Activated CD4-positive, alpha-beta memory T cell treated with anti-CD3 and anti-CD28 coated beads for 36 hours (primary cell): ENCODE results near the gene CCDC93. TPM values are rescaled to one million over a fixed set of nuclear protein-coding genes. Genes with fewer than 3 reads are reported as not detected.

Source experiments
- CTCF ChIA-PET: fragments of 350-600 bp; sonication (Branson Sonifier 250); formaldehyde crosslinking; loops from one replicate; lab custom pipeline; 2021; ENCODE audit warnings: antibody characterized with exemption, inconsistent platforms; lab: Charles Lee
- POLR2A ChIA-PET: fragments of 350-600 bp; sonication (Branson Sonifier 250); formaldehyde crosslinking; loops from one replicate; lab custom pipeline; 2021; ENCODE audit warnings: antibody characterized with exemption; lab: Charles Lee
- DNase-seq: peaks from one replicate; pipeline ENCODE4 v3.0.0-alpha.2; 2020
- H3K27ac Mint-ChIP-seq: one replicate; pipeline ENCODE4 v1.8.0; 2021; ENCODE audit warnings: mixed read lengths
- H3K27me3 Mint-ChIP-seq: one replicate; pipeline ENCODE4 v1.8.0; 2021; ENCODE audit warnings: mixed read lengths
- H3K36me3 Mint-ChIP-seq: one replicate; pipeline ENCODE4 v1.8.0; 2021; ENCODE audit warnings: mixed read lengths
- H3K4me1 Mint-ChIP-seq: one replicate; pipeline ENCODE4 v1.8.0; 2021; ENCODE audit warnings: low read depth, mixed read lengths
- H3K4me3 Mint-ChIP-seq: one replicate; pipeline ENCODE4 v1.8.0; 2021; ENCODE audit warnings: mild to moderate bottlenecking, mixed read lengths
- H3K9me3 Mint-ChIP-seq: one replicate; pipeline ENCODE4 v1.8.0; 2021; ENCODE audit warnings: mixed read lengths
- intact Hi-C: fragments of 100-400 bp; cut with micrococcal nuclease; formaldehyde crosslinking; loops from one replicate; pipeline ENCODE4 v1.15.1; 2023
- total RNA-seq, 2 experiments: library from RNA; stranded (reverse); gene quantifications; one replicate each; pipeline ENCODE4 v1.2.3, GENCODE V29; 2021

CCDC93 gene
- total RNA-seq, 2 experiments from 2014 or later, result 24.9 to 27.3 TPM

- intact Hi-C loops, result no loop called here
- POLR2A ChIA-PET, result no interaction called here
- no peak overlapping the region for H3K4me3 Mint-ChIP-seq
- peaks cover 32% of the 10 kb centered on the region for H3K27me3 Mint-ChIP-seq
- CTCF ChIA-PET, result interaction anchor here (1.6 to 1.7 kb wide), 2 partner anchors 9 to 21 kb away, joined by 4 to 7 read pairs; no protein-coding TSS in a partner anchor
- H3K36me3 Mint-ChIP-seq, result no peaks in the 10 kb centered on the region
- DNase-seq, result no peak
- H3K27ac Mint-ChIP-seq, result no peak overlapping the region
- no peaks in the 10 kb centered on the region for H3K9me3 Mint-ChIP-seq
- no peaks in the 10 kb centered on the region for H3K4me1 Mint-ChIP-seq
These were observed 39.8 kb upstream of the CCDC93 start for GRCh38 chr2:118053681-118054080.

DNA sequence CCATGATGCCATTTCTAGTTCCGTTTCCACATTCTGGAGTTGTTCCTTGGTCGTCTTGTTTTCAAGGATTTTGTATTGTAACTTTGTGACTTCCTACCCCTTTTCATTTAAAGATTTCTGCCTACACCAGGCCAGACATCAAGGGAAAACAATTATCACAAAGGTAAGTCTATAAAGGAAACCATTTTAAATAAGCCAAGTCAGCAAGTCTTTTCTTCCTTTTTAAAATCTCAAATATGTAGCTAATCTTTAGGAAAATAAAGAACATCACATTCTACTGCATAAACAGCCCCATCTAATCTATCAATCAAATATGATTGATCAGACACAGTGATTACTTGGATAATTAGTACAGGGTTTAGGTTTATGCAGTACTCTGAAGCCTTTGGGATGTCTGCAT, 38.6 kb upstream of the CCDC93 start:
- POLR2A ChIA-PET, result no interaction called here
- H3K36me3 Mint-ChIP-seq, result no peaks in the 10 kb centered on the region
- no peak overlapping the region for H3K27ac Mint-ChIP-seq
- no peaks in the 10 kb centered on the region for H3K9me3 Mint-ChIP-seq
- CTCF ChIA-PET, result interaction anchor here (0.7 to 1.6 kb wide), 5 partner anchors 8 to 803 kb away, joined by 3 to 4 read pairs (median 4); no protein-coding TSS in a partner anchor
- H3K27me3 Mint-ChIP-seq, result peaks cover 36% of the 10 kb centered on the region
- H3K4me3 Mint-ChIP-seq, result no peak overlapping the region
- H3K4me1 Mint-ChIP-seq, result peaks cover under 1% of the 10 kb centered on the region
- DNase-seq, result no peak
- intact Hi-C loops, result no loop called here

GRCh38 chr2:118051826-118052358, 38.0 kb upstream of the CCDC93 start:
- H3K27ac Mint-ChIP-seq, result no peak overlapping the region
- peaks cover 37% of the 10 kb centered on the region for H3K27me3 Mint-ChIP-seq
- intact Hi-C loops, result no loop called here
- no peak overlapping the region for H3K4me3 Mint-ChIP-seq
- ChIA-PET CTCF (interaction anchor here (0.7 to 2.1 kb wide), 7 partner anchors 9 to 804 kb away, joined by 3 to 11 read pairs (median 4); no protein-coding TSS in a partner anchor), POLR2A (no interaction called here)
- no peak for DNase-seq
- no peaks in the 10 kb centered on the region for H3K36me3 Mint-ChIP-seq
- peaks cover 2% of the 10 kb centered on the region for H3K4me1 Mint-ChIP-seq
- no peaks in the 10 kb centered on the region for H3K9me3 Mint-ChIP-seq

DNA sequence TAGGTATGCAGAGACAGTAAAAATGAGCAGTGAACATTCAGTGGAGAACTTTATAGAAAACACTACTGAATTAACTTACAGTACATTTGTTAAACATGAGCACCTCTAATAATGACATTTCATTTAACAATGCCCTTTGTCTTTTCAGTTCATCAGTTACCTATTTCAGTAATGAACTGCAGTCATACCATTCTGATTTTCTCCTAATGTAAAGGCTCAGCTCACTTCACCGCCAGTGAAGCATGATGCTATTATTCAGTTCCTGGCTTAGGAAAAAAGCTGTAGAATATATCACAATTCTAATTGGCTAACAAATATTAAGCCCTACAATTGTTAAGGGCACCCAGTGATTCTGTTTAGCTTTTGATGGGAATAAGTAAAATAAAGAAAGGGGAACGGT, 37.1 kb upstream of the CCDC93 start:
- H3K9me3 Mint-ChIP-seq, result no peaks in the 10 kb centered on the region
- no peaks in the 10 kb centered on the region for H3K36me3 Mint-ChIP-seq
- no peak for DNase-seq
- H3K27ac Mint-ChIP-seq, result no peak overlapping the region
- no peak overlapping the region for H3K4me3 Mint-ChIP-seq
- H3K27me3 Mint-ChIP-seq, result peaks cover 36% of the 10 kb centered on the region
- intact Hi-C loops, result no loop called here
- ChIA-PET CTCF (interaction anchor here (1.2 to 2.1 kb wide), 2 partner anchors 19 to 48 kb away, joined by 3 to 11 read pairs; no protein-coding TSS in a partner anchor), POLR2A (no interaction called here)
- peaks cover 2% of the 10 kb centered on the region for H3K4me1 Mint-ChIP-seq

DNA sequence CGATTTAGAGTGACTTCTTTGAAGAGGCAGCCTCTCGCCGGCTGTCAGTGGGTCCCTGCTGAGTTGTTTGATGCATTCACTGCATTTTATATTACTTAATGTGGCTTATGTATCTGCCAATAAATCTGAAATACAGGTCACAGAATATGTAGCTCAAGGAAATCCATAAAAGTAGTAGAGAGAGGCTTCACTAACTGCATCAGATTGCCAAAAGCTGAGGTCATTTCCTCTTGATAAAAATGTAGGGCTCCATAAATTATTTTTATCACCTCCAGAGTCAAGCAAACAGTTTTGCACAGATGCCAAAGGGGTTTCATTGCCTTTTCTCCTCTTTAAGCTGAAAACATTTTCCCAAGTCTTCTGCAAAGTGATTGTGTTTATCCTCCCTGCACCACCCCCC, 36.5 kb upstream of the CCDC93 start:
- no peaks in the 10 kb centered on the region for H3K9me3 Mint-ChIP-seq
- H3K36me3 Mint-ChIP-seq, result no peaks in the 10 kb centered on the region
- H3K27me3 Mint-ChIP-seq, result peaks cover 31% of the 10 kb centered on the region
- intact Hi-C loops, result no loop called here
- ChIA-PET CTCF (interaction anchor here (2.1 kb wide), 1 partner anchor 18 kb away, joined by 11 read pairs; no protein-coding TSS in a partner anchor), POLR2A (no interaction called here)
- no peak overlapping the region for H3K27ac Mint-ChIP-seq
- peaks cover 2% of the 10 kb centered on the region for H3K4me1 Mint-ChIP-seq
- no peak for DNase-seq
- no peak overlapping the region for H3K4me3 Mint-ChIP-seq

DNA sequence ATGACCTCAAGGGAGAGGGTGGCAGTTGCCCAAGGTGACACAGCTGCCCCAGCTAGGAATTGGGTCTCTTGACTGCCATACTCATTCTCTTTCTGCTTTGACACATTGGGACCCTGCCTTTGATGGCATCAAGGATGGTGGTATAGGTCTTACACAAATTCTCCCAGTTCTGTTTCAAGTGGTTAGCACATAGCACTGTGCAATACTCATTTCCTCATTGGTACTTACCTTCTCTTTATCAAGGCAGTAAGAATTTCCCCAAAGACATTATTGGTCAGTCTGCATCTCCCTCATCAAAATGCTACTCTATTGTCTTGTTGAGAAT, 35.9 kb upstream of the CCDC93 start:
- intact Hi-C loops, result loop anchor here (5.0 to 10.0 kb wide), 4 partner anchors 138 to 353 kb away; no protein-coding TSS in a partner anchor
- H3K27me3 Mint-ChIP-seq, result peaks cover 28% of the 10 kb centered on the region

DNA sequence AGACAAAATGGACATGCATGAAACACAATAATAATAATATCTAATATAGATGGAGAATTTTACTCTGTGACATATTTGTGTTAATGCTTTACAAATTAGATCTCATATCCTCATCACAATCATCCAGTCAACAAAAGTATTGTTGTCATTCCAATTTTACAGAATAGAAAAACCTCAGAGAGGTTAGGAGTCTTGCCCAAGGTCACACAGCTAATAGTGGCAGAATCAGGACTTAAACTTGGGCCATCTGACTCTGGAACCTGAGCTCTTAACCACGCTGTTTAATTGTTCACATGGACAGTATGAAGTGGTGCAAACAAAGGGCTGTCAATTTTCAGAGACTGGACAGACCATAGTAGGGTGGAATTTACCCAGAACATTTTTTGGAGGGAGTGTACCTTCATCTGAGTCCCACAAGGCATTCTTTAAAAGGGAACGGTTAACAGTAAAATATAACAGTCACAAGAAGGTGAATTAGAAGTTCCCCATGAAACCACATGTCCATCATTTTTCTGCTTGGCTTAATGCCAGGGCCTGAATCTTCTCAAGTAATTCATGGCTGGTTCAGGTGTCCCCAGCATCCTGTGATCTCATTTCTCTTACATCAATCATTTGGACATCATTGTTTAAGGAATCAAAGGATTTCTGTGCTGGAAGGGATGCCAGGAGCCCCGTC, 35.4 kb upstream of the CCDC93 start:
- intact Hi-C loops, result loop anchor here (5.0 to 10.0 kb wide), 4 partner anchors 138 to 353 kb away; no protein-coding TSS in a partner anchor
- ChIA-PET CTCF (interaction anchor here (0.9 kb wide), 1 partner anchor 174 kb away, joined by 3 read pairs; no protein-coding TSS in a partner anchor), POLR2A (no interaction called here)
- H3K27ac Mint-ChIP-seq, result no peak overlapping the region
- no peak for DNase-seq
- H3K4me3 Mint-ChIP-seq, result no peak overlapping the region
- H3K9me3 Mint-ChIP-seq, result no peaks in the 10 kb centered on the region
- H3K27me3 Mint-ChIP-seq, result peaks cover 28% of the 10 kb centered on the region
- H3K36me3 Mint-ChIP-seq, result no peaks in the 10 kb centered on the region
- H3K4me1 Mint-ChIP-seq, result peaks cover 6% of the 10 kb centered on the region

More for the DNA sequence above, 35.9 kb upstream of the CCDC93 start:
- Mint-ChIP-seq H3K9me3 (no peaks in the 10 kb centered on the region), H3K27ac (no peak overlapping the region), H3K4me1 (peaks cover 2% of the 10 kb centered on the region), H3K36me3 (no peaks in the 10 kb centered on the region), H3K4me3 (no peak overlapping the region)
- DNase-seq, result peak; percentile 12
- POLR2A ChIA-PET, result no interaction called here
- CTCF ChIA-PET, result interaction anchor here (2.1 kb wide), 1 partner anchor 17 kb away, joined by 11 read pairs; no protein-coding TSS in a partner anchor

- no peak for DNase-seq
- intact Hi-C loops, result loop anchor here (1.0 to 10.0 kb wide), 5 partner anchors 100 to 354 kb away; no protein-coding TSS in a partner anchor
- no peaks in the 10 kb centered on the region for H3K9me3 Mint-ChIP-seq
- H3K27ac Mint-ChIP-seq, result no peak overlapping the region
- peaks cover 31% of the 10 kb centered on the region for H3K27me3 Mint-ChIP-seq
- H3K4me3 Mint-ChIP-seq, result no peak overlapping the region
- ChIA-PET CTCF (interaction anchor here (0.6 to 1.1 kb wide), 3 partner anchors 17 to 175 kb away, joined by 3 to 4 read pairs (median 3); no protein-coding TSS in a partner anchor), POLR2A (no interaction called here)
- H3K36me3 Mint-ChIP-seq, result no peaks in the 10 kb centered on the region
- H3K4me1 Mint-ChIP-seq, result peaks cover 10% of the 10 kb centered on the region
These were observed 34.5 kb upstream of the CCDC93 start for GRCh38 chr2:118048401-118048800.

- ChIA-PET CTCF (interaction anchor here (0.6 to 4.4 kb wide), 36 partner anchors 8 to 1244 kb away, joined by 3 to 46 read pairs (median 5); partner anchors contain the start of genes DDX18 and INSIG2), POLR2A (no interaction called here)
- Mint-ChIP-seq H3K4me1 (peaks cover 10% of the 10 kb centered on the region), H3K27me3 (peaks cover 37% of the 10 kb centered on the region), H3K4me3 (no peak overlapping the region), H3K27ac (no peak overlapping the region), H3K36me3 (no peaks in the 10 kb centered on the region), H3K9me3 (no peaks in the 10 kb centered on the region)
- intact Hi-C loops, result loop anchor here (1.0 to 10.0 kb wide), 5 partner anchors 140 to 808 kb away; no protein-coding TSS in a partner anchor
- DNase-seq, result no peak
These were observed 33.5 kb upstream of the CCDC93 start for GRCh38 chr2:118047380-118047826.

GRCh38 chr2:118046634-118047210, 32.9 kb upstream of the CCDC93 start:
- Mint-ChIP-seq H3K36me3 (no peaks in the 10 kb centered on the region), H3K4me1 (peaks cover 10% of the 10 kb centered on the region), H3K27ac (no peak overlapping the region), H3K27me3 (peaks cover 39% of the 10 kb centered on the region), H3K9me3 (no peaks in the 10 kb centered on the region), H3K4me3 (no peak overlapping the region)
- CTCF ChIA-PET, result interaction anchor here (0.6 to 4.4 kb wide), 42 partner anchors 8 to 1430 kb away, joined by 3 to 46 read pairs (median 4); partner anchors contain the start of genes DDX18 and INSIG2
- POLR2A ChIA-PET, result no interaction called here
- DNase-seq, result no peak
- intact Hi-C loops, result loop anchor here (1.0 to 10.0 kb wide), 5 partner anchors 141 to 809 kb away; no protein-coding TSS in a partner anchor

DNA sequence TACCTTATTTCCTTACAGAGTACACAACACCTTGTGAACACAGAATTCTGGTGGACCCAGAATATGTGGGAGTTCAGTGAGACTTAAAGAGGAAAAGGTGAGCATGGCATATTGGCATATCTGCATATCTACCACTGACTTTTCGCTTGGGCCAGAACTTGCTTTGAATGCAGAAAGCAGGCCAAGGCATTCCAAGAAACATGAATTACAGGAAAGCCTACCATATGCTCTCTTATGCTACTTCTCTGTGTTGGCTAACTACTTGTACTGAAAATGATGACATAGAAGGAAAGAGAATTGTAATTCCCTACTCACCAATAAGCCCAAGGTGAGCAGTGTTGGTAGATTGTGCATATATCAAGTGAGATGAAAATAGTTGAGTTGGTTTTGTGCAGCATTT, 31.4 kb upstream of the CCDC93 start:
- Mint-ChIP-seq H3K4me3 (no peak overlapping the region), H3K27ac (peak overlapping the region; percentile 71), H3K27me3 (peaks cover 34% of the 10 kb centered on the region), H3K9me3 (no peaks in the 10 kb centered on the region), H3K36me3 (no peaks in the 10 kb centered on the region), H3K4me1 (peaks cover 10% of the 10 kb centered on the region)
- intact Hi-C loops, result loop anchor here (2.0 to 10.0 kb wide), 5 partner anchors 44 to 357 kb away; partner anchors contain the start of gene INSIG2
- ChIA-PET POLR2A (no interaction called here), CTCF (interaction anchor here (0.6 to 4.4 kb wide), 5 partner anchors 12 to 810 kb away, joined by 3 to 46 read pairs (median 5); no protein-coding TSS in a partner anchor)
- no peak for DNase-seq
